Tibial artery (tissue), 4 donors: ENCODE results near the gene MSH2.

ENCODE experiments used
- DNase-seq, 2 donors: peaks; one replicate each; pipeline ENCODE4 v3.0.0-alpha.2; 2019
- H3K27ac ChIP-seq, 2 donors: fragments of 200-600 bp; sonication (generic) in 1 of 2; 1 replicate in 1 of 2; 2 replicates in 1 of 2; pipeline ENCODE4 v1.5.1; 2018 to 2019; ENCODE audit warnings: mild to moderate bottlenecking in 1 of 2
- H3K27me3 ChIP-seq, 2 donors: fragments of 200-600 bp; sonication (generic) in 1 of 2; one replicate each; pipeline versions ENCODE4 v1.5.1 to v1.6.0; 2016 to 2019
- H3K36me3 ChIP-seq, 3 donors: fragments of 200-600 bp; sonication (generic) in 2 of 3; one replicate each; pipeline ENCODE4 v1.5.1; 2016 to 2019; ENCODE audit warnings: mild to moderate bottlenecking in 2 of 3
- H3K4me1 ChIP-seq, 4 donors: fragments of 200-600 bp; sonication (generic) in 2 of 4; 1 replicate in 3 of 4; 2 replicates in 1 of 4; pipeline ENCODE4 v1.5.1; 2016 to 2019
- H3K4me3 ChIP-seq, 2 donors: fragments of 200-600 bp; sonication (generic) in 1 of 2; 1 replicate in 1 of 2; 2 replicates in 1 of 2; pipeline ENCODE4 v1.5.1; 2018 to 2019; ENCODE audit warnings: mild to moderate bottlenecking in 2 of 2
- H3K9me3 ChIP-seq, 3 donors: fragments of 200-600 bp; sonication (generic) in 1 of 3; one replicate each; pipeline ENCODE4 v1.5.1; 2016 to 2019
- CTCF ChIP-seq, 2 experiments: fragments of 200-600 bp in 1 of 2; fragments of 450-650 bp in 1 of 2; IDR thresholded peaks; one replicate each; pipeline ENCODE4 v1.5.1; 2017 to 2019; ENCODE audit warnings: antibody characterized with exemption in 2 of 2, mild to moderate bottlenecking in 1 of 2, moderate library complexity in 1 of 2
- intact Hi-C: fragments of 100-400 bp; cut with DNase I; formaldehyde crosslinking; loops from one replicate; pipeline ENCODE4 v1.15.0; 2023; ENCODE audit warnings: low total_unique reads

MSH2 gene

GRCh38 chr2:47518497-47519146 lies 115.7 kb downstream of the MSH2 start:
- intact Hi-C loops = no loop called here
- H3K4me1 ChIP-seq = peaks cover 0 to 16% (median 12%) of the 10 kb centered on the region in 4 donors
- H3K9me3 ChIP-seq = no peaks in the 10 kb centered on the region
- peaks cover 0 to 19% of the 10 kb centered on the region in 2 donors for H3K27me3 ChIP-seq
- DNase-seq = no peak
- no peak overlapping the region for H3K27ac ChIP-seq
- no peak for TF ChIP-seq CTCF (IDR thresholded peaks at IDR 0.05)
- no peak overlapping the region for H3K4me3 ChIP-seq
- H3K36me3 ChIP-seq = no peaks in the 10 kb centered on the region

- intact Hi-C loops = no loop called here
- Histone ChIP-seq H3K9me3 (no peaks in the 10 kb centered on the region), H3K4me3 (no peak overlapping the region), H3K27me3 (peaks cover 0 to 19% of the 10 kb centered on the region in 2 donors), H3K4me1 (peaks cover 0 to 16% (median 12%) of the 10 kb centered on the region in 4 donors), H3K27ac (no peak overlapping the region), H3K36me3 (no peaks in the 10 kb centered on the region)
- no peak for DNase-seq
- no peak for TF ChIP-seq CTCF (IDR thresholded peaks at IDR 0.05)
Observed at GRCh38 chr2:47519147-47519537, 116.2 kb downstream of the MSH2 start.

- H3K9me3 ChIP-seq = no peaks in the 10 kb centered on the region
- H3K27ac ChIP-seq = no peak overlapping the region
- DNase-seq = no peak
- no peak overlapping the region for H3K4me3 ChIP-seq
- intact Hi-C loops = no loop called here
- H3K36me3 ChIP-seq = no peaks in the 10 kb centered on the region
- peaks cover 0 to 16% (median 12%) of the 10 kb centered on the region in 4 donors for H3K4me1 ChIP-seq
- TF ChIP-seq CTCF (IDR thresholded peaks at IDR 0.05) = no peak
- H3K27me3 ChIP-seq = peaks cover 0 to 19% of the 10 kb centered on the region in 2 donors
Observed at GRCh38 chr2:47519604-47520301, 116.8 kb downstream of the MSH2 start.

GRCh38 chr2:47520302-47520630 lies 117.3 kb downstream of the MSH2 start:
- intact Hi-C loops = no loop called here
- H3K4me3 ChIP-seq = peak overlapping the region in 1 of 2 donors; percentile 52
- peaks cover 0 to 16% (median 12%) of the 10 kb centered on the region in 4 donors for H3K4me1 ChIP-seq
- no peaks in the 10 kb centered on the region for H3K36me3 ChIP-seq
- H3K27ac ChIP-seq = no peak overlapping the region
- no peak for TF ChIP-seq CTCF (IDR thresholded peaks at IDR 0.05)
- H3K9me3 ChIP-seq = no peaks in the 10 kb centered on the region
- DNase-seq = no peak
- peaks cover 0 to 19% of the 10 kb centered on the region in 2 donors for H3K27me3 ChIP-seq

GRCh38 chr2:47520825-47521665 lies 118.1 kb downstream of the MSH2 start:
- H3K4me3 ChIP-seq = peak overlapping the region; percentile 38 to 52
- H3K36me3 ChIP-seq = no peaks in the 10 kb centered on the region
- no peaks in the 10 kb centered on the region for H3K9me3 ChIP-seq
- no peak for DNase-seq
- H3K4me1 ChIP-seq = peaks cover 0 to 16% (median 12%) of the 10 kb centered on the region in 4 donors
- intact Hi-C loops = no loop called here
- TF ChIP-seq CTCF (IDR thresholded peaks at IDR 0.05) = peak in 1 of 2 experiments; percentile 11
- peaks cover 0 to 19% of the 10 kb centered on the region in 2 donors for H3K27me3 ChIP-seq
- no peak overlapping the region for H3K27ac ChIP-seq
